HUES64 (cell line): ENCODE measurements around the gene TMEM169.

Source experiments
- H3K27ac ChIP-seq: 2 replicates; pipeline ENCODE4 v1.7.0; 2013; ENCODE audit warnings: low read depth, low read length, inconsistent platforms
- H3K27me3 ChIP-seq: 2 replicates; pipeline ENCODE4 v1.6.1; 2013; ENCODE audit warnings: mild to moderate bottlenecking, low read length; ENCODE audit not compliant: insufficient read depth
- H3K36me3 ChIP-seq: 2 replicates; pipeline ENCODE4 v1.6.1; 2013; ENCODE audit warnings: mild to moderate bottlenecking, low read length; ENCODE audit not compliant: insufficient read depth
- H3K4me1 ChIP-seq: 2 replicates; pipeline ENCODE4 v1.6.1; 2013; ENCODE audit warnings: mild to moderate bottlenecking, low read length, moderate library complexity; ENCODE audit not compliant: insufficient read depth
- H3K4me3 ChIP-seq: 2 replicates; pipeline ENCODE4 v1.5.1; 2013; ENCODE audit warnings: mild to moderate bottlenecking, low read length, moderate library complexity
- H3K9ac ChIP-seq: 2 replicates; pipeline ENCODE4 v1.6.1; 2013; ENCODE audit warnings: mild to moderate bottlenecking, low read depth, low read length
- H3K9me3 ChIP-seq: 2 replicates; pipeline ENCODE4 v1.6.1; 2013; ENCODE audit warnings: low read depth, low read length; ENCODE audit not compliant: insufficient read depth
- WGBS: fragments of 150-250, 120-280 bp; methylation state at CpG from one replicate; pipeline ENCODE4 v1.1.7; 2013; ENCODE audit warnings: missing lambda C conversion rate; 5-methylcytosine and 5-hydroxymethylcytosine counted together

TMEM169 gene

GRCh38 chr2:216114714-216115531 lies 33.2 kb downstream of the TMEM169 start:
- Histone ChIP-seq H3K4me1 (peaks cover 40% of the 10 kb centered on the region), H3K4me3 (peak overlapping the region; percentile 52), H3K27ac (peak overlapping the region; percentile 95), H3K9me3 (no peaks in the 10 kb centered on the region), H3K27me3 (no peaks in the 10 kb centered on the region), H3K36me3 (peaks cover 93% of the 10 kb centered on the region), H3K9ac (peak overlapping the region; percentile 98)
- WGBS: 21% methylated on average over 29 of the region's 29 CpGs

GRCh38 chr2:216116418-216116817 lies 34.7 kb downstream of the TMEM169 start:
- Histone ChIP-seq H3K36me3 (peaks cover 96% of the 10 kb centered on the region), H3K27ac (peak overlapping the region; percentile 1; the same call in 1 of the 2 replicates), H3K4me3 (no peak overlapping the region), H3K9ac (peak overlapping the region; percentile 98; the same call in 1 of the 2 replicates), H3K4me1 (peaks cover 30% of the 10 kb centered on the region), H3K27me3 (no peaks in the 10 kb centered on the region), H3K9me3 (no peaks in the 10 kb centered on the region)
- WGBS: 100% methylated on average over 1 of the region's 1 CpG

- H3K9ac ChIP-seq: no peak overlapping the region
- no peaks in the 10 kb centered on the region for H3K9me3 ChIP-seq
- 95% methylated on average over 4 of the region's 4 CpGs for WGBS
- H3K4me3 ChIP-seq: no peak overlapping the region
- no peaks in the 10 kb centered on the region for H3K27me3 ChIP-seq
- H3K4me1 ChIP-seq: peaks cover 22% of the 10 kb centered on the region
- H3K36me3 ChIP-seq: peaks cover 96% of the 10 kb centered on the region
- H3K27ac ChIP-seq: no peak overlapping the region; the same call in 1 of the 2 replicates
Observed at GRCh38 chr2:216117561-216118340, 36.0 kb downstream of the TMEM169 start.

- H3K4me3 ChIP-seq: no peak overlapping the region
- WGBS: no CpG with 5 or more reads among the region's 1 CpG
- H3K27ac ChIP-seq: no peak overlapping the region; the same call in 1 of the 2 replicates
- H3K9me3 ChIP-seq: no peaks in the 10 kb centered on the region
- peaks cover 96% of the 10 kb centered on the region for H3K36me3 ChIP-seq
- peaks cover 22% of the 10 kb centered on the region for H3K4me1 ChIP-seq
- no peaks in the 10 kb centered on the region for H3K27me3 ChIP-seq
- H3K9ac ChIP-seq: no peak overlapping the region
Observed at GRCh38 chr2:216118474-216118873, 36.8 kb downstream of the TMEM169 start.

GRCh38 chr2:216119146-216119545 lies 37.4 kb downstream of the TMEM169 start:
- peaks cover 96% of the 10 kb centered on the region for H3K36me3 ChIP-seq
- H3K27me3 ChIP-seq: no peaks in the 10 kb centered on the region
- H3K4me3 ChIP-seq: no peak overlapping the region
- H3K4me1 ChIP-seq: peaks cover 18% of the 10 kb centered on the region
- 90% methylated on average over 2 of the region's 2 CpGs for WGBS
- no peak overlapping the region for H3K27ac ChIP-seq
- H3K9me3 ChIP-seq: no peaks in the 10 kb centered on the region
- H3K9ac ChIP-seq: no peak overlapping the region

GRCh38 chr2:216119986-216120385 lies 38.3 kb downstream of the TMEM169 start:
- WGBS: 93% methylated on average over 3 of the region's 3 CpGs
- H3K4me3 ChIP-seq: no peak overlapping the region
- no peaks in the 10 kb centered on the region for H3K9me3 ChIP-seq
- H3K4me1 ChIP-seq: peaks cover 12% of the 10 kb centered on the region
- peaks cover 100% of the 10 kb centered on the region for H3K36me3 ChIP-seq
- no peaks in the 10 kb centered on the region for H3K27me3 ChIP-seq
- no peak overlapping the region for H3K27ac ChIP-seq
- H3K9ac ChIP-seq: no peak overlapping the region

GRCh38 chr2:216121255-216121654 lies 39.5 kb downstream of the TMEM169 start:
- Histone ChIP-seq H3K27ac (0 out of 2 replicates have a peak overlapping the region, but pooled peaks have one; percentile 32), H3K9me3 (no peaks in the 10 kb centered on the region), H3K4me1 (no peaks in the 10 kb centered on the region; the same call in 1 of the 2 replicates), H3K4me3 (no peak overlapping the region), H3K9ac (no peak overlapping the region), H3K27me3 (no peaks in the 10 kb centered on the region), H3K36me3 (peaks cover 99% of the 10 kb centered on the region)
- 97% methylated on average over 3 of the region's 3 CpGs for WGBS

- Histone ChIP-seq H3K9ac (no peak overlapping the region), H3K9me3 (no peaks in the 10 kb centered on the region), H3K4me1 (no peaks in the 10 kb centered on the region), H3K27ac (no peak overlapping the region), H3K27me3 (no peaks in the 10 kb centered on the region), H3K36me3 (peaks cover 98% of the 10 kb centered on the region), H3K4me3 (no peak overlapping the region)
- 98% methylated on average over 5 of the region's 5 CpGs for WGBS
Observed at GRCh38 chr2:216126943-216127342, 45.2 kb downstream of the TMEM169 start.

- Histone ChIP-seq H3K27ac (no peak overlapping the region), H3K9ac (no peak overlapping the region), H3K4me1 (no peaks in the 10 kb centered on the region), H3K9me3 (no peaks in the 10 kb centered on the region), H3K4me3 (no peak overlapping the region), H3K27me3 (no peaks in the 10 kb centered on the region), H3K36me3 (peaks cover 99% of the 10 kb centered on the region)
- WGBS: 96% methylated on average over 6 of the region's 6 CpGs
Observed at GRCh38 chr2:216130346-216130971, 48.7 kb downstream of the TMEM169 start.

GRCh38 chr2:216131175-216131926 lies 49.6 kb downstream of the TMEM169 start:
- Histone ChIP-seq H3K9ac (no peak overlapping the region), H3K36me3 (peaks cover 99% of the 10 kb centered on the region), H3K9me3 (no peaks in the 10 kb centered on the region), H3K4me1 (no peaks in the 10 kb centered on the region), H3K27ac (no peak overlapping the region), H3K4me3 (no peak overlapping the region), H3K27me3 (no peaks in the 10 kb centered on the region)
- WGBS: 95% methylated on average over 3 of the region's 3 CpGs
